Fibroblast of skin of right biceps (primary cell): ENCODE measurements around the gene EFHD2.
A peak's percentile ranks its signal among the peaks of the same experiment; 100 is the strongest.
"Not testable (repeated sequence)": the region's sequence is repeated elsewhere in the genome, so short reads cannot be mapped to it uniquely, and the experiment has no call there.

Experiments
- DNase-seq: peaks from one replicate; pipeline ENCODE4 v3.0.0-alpha.2; 2013

Gene EFHD2, protein sequence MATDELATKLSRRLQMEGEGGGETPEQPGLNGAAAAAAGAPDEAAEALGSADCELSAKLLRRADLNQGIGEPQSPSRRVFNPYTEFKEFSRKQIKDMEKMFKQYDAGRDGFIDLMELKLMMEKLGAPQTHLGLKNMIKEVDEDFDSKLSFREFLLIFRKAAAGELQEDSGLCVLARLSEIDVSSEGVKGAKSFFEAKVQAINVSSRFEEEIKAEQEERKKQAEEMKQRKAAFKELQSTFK

DNA sequence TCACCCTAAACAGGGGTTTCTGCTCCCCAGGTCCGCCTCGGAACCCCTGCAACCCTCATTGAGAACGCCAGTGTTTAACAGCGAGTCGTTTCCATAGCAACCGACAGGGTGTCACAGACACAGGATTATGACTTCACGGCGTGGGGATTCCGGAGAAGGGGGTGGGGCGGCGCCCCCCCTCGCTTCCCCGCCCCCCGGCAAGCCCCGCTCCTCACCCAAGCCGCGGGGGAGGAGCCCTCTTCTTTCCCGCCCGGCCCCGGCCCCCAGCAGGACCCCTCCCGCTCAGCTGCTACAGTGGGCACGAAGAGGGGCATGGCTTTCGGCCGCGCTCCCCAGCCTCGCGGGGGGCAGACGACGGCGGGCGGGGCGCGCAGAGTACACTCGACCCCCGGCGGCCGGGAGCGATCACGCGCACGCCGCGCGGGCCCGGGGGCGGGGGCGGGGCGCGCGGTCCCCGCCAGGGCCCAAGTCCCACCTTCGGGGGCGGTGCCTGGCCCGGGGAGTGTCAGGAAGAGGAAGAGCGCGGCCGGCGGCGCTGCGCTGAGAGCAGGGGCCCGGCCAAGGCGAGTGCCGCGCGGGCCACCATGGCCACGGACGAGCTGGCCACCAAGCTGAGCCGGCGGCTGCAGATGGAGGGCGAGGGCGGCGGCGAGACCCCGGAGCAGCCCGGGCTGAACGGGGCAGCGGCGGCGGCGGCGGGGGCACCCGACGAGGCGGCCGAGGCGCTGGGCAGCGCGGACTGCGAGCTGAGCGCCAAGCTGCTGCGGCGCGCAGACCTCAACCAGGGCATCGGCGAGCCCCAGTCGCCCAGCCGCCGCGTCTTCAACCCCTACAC lies at the start of gene EFHD2:
Gene EFHD2, plus strand, starts transcription at position 501 of the 835 bp plus-strand sequence. Its CDS starts 84 bp downstream, at position 585.
- peak; percentile 77 for DNase-seq

DNA sequence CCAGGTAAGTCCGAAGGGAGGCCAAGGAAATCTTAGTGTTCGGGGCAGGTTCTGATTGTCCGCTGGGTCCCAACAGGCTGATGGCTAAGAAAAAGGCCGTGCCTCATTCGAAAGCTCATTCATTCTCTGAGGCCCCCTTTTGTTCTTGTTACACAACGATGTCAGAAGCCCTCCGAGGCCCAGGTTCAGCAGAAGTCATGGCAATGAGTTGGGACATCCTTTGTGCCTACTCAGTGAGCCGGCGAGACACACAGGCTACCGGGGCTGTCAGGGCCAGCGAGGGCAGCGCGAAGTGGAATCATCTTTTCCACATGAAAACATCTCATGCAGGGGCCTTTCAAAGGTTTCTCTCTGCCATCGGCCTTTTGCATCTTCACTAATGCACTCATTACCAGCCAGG lies 49.0 kb upstream of the EFHD2 start:
- no peak for DNase-seq

DNA sequence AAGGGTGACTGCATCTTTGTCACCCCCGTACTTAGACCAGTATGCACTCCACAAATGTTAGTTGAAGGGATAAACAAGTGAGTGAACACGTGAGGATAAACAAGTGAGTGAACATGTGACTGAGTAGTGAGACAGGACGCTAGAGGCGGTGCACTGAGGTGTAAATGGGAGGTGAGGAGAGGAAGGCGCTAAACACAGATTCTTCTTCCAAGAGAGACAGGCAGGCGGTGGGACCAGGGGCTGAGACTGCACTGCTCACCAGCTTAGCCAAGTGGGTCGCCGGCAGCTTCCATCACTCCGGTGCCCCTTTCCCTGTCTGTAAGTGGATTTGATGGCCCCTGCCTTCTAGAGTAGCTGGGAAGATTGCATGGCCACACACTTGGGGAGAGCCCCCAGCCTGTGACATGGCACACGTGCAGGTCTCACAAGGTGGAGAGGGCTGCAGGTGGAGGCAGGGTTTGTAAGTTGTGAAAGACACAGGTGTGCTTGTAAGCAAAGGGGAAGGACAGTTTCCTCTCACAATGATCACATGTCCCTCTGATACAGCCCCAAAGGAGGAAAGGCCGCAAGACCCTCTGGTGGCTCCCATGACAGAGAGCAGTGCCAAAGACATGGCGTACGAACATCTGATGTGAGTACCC lies 47.5 kb upstream of the EFHD2 start:
- DNase-seq, result no peak

DNA sequence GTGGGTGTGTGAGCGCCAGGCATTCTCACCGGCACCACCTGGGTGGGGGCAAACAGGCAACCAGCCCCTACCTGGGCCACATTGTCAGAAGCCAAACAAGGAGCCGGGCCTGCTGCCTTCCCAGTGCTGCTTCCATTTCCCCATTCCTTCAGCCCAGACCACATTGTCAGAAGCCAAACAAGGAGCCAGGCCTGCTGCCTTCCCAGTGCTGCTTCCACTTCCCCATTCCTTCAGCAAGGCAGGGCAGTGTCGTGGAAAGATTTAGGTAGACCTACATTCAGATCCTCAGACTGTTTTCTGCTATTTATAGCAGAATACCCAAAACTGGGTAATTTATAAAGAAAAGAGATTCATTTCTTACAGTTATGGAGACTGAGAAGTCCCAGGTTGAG lies 47.0 kb upstream of the EFHD2 start:
- no peak for DNase-seq

DNA sequence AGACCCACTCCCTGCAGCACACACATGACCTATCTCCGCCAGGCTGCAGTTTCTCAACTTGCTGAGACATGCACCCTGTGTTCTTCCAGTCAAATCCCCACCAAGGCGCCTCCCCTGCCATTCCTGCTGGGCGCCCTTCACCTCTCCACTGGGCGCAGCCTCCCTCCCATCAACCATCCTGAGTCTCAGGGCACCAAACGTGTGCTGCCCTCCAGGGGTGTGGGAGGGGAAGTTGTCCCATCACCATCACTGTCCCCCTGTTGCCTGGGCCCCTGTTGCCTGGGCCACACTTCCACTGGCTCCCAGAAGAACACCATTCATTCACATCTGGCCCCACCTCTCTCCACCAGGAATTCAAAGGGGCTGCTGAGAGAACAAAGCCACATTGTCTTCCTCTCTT lies 44.9 kb upstream of the EFHD2 start:
- DNase-seq, result no peak

DNA sequence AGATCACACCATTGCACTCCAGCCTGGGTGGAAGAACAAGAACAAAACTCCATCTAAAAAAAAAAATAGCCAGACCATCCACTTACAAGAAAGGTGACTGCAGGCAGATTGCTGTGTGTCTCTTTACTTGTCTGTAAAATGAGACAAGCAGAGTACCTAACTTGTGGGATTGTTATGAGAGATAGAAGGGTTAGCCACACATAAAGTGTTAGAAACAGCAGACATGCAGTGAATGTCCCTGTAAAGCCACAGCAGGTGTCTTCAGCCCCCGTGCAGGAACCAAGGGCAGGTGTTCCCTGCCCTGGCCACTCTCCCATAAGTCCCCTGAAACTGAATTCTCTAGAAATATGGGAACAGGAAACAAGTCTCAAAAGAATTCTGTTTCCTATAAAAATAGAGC lies 40.8 kb upstream of the EFHD2 start:
- no peak for DNase-seq

DNA sequence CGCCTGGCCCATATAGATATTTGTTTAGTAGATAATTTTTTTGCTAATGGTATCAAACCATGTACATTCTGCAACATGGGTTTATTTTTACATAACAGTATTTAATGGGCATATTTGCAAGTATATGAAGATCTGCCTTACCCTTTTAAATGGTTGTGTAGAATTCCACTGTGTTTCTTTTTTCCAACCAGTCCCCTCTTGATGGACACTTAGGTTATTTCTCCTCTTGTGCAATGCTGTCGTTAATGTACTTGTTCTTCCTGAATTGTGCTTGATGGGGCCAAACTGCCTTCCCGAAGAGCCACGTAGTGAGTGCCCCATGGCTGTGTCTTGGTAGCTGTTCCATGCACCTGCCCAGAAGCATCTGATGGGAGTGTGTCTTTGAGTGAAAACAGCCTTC lies 39.4 kb upstream of the EFHD2 start:
- no peak for DNase-seq

DNA sequence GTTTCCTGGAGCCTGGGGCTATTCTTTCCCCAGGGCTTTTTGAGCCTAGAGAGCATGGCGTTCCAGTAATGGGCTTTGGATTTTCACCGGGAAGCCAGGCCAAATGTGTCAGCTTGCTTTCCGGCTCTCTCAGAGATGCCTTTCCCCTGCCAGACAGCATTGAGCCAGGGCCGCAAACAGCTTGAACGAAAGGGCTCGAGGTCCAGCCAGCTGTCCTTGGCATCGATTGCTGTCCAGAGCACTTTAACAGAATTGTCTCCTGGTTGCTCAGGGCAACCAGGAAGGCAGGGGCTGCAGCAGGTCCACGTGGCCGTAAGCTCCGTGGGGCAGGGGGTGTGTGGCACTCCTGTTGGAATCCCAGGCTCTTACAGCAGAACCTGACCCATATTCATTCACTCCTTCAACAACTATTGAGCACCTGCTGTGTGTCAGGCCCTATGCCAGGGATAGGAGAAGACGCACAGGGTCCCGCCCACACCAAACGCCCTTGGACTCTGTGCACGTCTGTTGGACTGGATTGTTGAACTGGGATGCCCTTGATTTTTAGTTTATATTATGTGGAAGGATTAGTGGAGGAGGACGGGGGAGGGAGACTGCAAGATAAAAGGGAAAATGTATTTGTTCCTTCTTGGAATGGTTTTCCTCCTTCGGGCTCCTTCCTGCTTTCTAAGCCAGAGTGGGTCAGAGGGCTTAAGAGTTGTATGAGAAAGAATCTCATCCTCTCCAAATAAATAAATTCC lies 38.7 kb upstream of the EFHD2 start:
- no peak for DNase-seq

DNA sequence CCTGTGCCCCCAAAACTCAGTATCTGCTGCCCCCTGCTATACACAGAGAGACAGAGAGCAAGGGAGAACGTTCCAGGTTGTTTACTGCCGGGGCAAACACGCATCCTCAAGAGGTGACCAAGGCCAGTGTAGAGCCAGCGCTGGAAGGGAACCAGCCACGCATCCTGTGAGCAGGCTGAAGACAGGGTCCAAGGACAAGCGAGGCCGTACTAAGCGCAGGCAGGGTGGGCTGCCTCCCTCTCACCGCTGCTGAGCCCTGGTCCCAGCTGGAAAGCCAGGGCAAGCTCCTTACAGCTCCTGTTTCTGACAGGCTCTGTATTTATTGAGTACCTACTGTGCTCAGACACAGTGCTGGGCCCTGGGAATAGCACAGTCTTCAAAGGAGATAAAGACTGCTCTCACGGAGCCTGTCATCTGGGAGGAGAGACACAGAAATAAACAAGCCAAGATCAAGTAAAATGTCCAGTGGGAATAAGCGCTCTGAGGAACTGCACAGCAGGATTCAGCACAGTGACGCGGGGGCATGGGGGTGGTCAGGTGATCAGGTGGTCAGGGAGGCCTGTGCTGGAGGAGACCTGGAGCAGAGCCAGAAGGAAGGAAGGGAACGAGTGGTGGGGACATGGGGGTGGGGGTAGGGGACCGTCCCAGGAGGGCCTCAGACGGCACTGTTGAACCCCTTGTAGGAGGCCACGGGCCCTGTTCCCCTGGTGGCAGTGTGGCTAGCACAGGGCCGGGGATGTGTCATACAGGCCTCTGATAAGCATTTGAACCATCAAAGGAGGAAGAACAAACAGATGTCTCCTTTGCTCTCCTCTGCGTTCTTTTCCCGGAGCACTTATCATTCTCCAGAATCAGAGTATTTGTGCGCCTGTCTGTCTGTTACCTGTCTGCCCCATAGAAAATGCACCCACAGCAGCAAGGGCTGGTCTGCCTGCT lies 37.8 kb upstream of the EFHD2 start:
- DNase-seq, result no peak

DNA sequence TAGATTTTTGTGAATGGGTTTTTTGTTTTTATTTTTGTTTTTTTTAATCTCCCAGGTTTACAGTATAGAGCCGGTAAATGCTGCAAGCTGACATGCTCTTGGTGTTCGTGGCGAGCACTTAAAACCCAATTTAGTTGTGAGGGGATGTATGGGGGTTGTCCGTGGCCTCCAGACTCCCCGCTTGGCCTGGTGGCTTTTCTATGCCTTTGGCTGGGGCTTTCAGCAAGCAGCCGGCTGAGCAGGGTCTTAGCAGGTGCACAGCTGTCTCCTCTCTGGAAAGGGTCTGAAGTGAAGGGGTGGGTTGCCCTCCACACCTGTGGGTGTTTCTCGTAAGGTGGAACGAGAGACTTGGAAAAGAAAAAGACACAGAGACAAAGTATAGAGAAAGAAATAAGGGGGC lies 31.0 kb upstream of the EFHD2 start:
- DNase-seq, result no peak

DNA sequence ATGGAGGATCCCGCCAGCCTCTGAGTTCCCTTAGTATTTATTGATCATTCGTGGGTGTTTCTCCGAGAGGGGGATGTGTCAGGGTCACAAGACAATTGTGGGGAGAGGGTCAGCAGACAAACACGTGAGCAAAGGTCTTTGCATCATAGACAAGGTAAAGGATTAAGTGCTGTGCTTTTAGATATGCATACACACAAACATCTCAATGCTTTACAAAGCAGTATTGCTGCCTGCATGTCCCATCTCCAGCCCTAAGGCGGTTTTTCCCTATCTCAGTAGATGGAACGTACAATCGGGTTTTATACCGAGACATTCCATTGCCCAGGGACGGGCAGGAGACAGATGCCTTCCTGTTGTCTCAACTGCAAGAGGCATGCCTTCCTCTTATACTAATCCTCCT lies 30.5 kb upstream of the EFHD2 start:
- DNase-seq, result not testable (repeated sequence)

DNA sequence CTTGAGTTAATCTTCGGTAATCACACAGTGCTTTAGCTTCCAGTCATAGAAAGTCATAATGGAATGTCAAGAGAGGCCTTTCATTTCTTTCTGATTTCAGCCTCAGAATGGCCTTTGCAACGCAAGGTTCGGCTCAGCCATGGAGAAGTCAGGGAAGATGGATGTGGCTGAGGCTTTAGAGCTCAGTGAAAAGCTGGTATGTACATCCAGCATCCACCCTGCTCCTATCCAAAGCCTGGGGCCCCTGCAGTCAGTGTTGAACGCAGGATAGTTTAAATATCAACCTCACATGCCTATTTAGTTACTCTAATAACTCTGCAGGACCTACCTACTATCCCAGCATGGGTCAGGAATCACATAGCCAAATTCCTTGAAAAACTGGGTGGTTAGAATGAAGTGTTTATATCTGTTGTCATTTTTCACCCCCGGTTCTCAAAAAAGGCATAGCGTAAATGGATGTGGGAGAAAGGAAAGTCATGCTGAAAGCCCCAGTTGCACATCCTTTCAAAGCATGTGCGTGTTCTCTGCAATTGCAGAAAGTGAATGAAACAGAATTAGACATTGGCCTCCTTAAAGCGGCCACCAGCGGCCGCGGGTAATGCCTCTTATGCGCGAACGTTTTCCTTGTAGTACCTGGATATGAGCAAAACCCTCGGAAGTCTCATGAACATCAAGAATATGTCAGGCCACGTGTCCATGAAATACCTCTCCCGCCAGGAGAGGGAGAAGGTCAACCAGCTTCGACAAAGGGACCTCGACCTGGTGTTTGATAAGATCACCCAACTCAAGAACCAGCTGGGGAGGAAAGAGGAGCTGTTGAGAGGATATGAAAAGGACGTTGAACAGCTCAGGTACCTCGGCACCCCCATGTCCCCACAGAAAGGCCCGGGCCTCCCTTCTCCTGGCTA lies 28.8 kb upstream of the EFHD2 start:
- no peak for DNase-seq

DNA sequence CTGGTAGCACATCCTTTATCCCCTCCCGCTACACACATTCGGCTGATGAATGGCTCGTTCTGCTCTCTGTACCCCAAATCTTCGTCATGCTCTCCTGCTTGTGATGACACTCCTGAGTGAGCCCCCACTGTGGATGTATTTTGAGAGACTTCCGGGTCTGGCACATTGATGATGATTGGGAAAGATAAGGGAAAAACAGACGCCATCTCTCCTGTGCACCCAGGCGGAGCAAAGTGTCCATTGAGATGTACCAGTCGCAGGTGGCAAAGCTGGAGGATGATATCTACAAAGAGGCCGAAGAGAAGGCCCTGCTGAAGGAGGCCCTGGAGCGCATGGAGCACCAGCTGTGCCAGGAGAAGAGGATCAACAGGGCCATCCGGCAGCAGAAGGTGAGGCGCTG lies 27.9 kb upstream of the EFHD2 start:
- no peak for DNase-seq

DNA sequence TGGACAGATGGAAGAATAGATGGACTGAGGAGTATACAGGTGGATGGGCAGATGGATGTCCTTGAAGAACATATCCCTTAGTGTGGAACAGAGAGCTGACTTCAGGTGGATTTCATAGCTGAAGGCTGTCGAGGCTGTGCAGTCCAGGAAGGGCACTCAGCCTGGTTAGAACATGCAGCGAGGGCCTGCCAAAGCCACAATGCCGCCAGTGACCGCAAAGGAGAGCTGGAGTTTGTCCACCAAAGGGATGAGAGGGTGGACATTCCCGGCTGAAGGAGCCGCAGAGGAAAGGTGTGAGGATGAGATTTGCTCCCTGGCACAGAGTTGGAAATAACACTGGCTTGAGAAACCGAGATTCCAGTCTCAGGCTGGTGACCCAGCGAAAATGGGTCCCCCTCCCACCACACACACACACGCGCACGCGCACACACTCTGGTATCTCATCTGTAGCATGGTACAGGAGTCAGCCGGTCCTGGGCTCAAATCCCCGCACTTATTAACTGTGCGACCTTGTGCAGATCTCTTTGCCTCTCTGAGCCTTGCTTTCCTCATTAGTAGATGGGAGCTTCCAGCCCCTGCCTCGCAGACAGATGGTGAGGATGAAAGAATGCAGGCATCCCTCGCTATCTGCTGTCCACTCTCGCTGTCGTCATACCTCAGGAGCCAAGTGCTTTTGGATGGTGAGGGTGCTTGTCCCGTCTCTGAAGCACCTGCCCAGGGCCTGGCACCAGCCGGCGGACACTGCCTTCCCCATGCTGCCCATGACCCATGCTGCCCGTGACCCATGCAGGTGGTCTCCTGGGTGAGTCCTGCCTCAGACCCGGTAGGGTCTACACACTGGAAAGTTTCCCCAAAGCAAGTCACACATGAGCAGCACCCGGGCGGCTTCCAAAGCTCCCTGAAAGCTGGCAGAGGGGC lies 26.8 kb upstream of the EFHD2 start:
- DNase-seq, result no peak

DNA sequence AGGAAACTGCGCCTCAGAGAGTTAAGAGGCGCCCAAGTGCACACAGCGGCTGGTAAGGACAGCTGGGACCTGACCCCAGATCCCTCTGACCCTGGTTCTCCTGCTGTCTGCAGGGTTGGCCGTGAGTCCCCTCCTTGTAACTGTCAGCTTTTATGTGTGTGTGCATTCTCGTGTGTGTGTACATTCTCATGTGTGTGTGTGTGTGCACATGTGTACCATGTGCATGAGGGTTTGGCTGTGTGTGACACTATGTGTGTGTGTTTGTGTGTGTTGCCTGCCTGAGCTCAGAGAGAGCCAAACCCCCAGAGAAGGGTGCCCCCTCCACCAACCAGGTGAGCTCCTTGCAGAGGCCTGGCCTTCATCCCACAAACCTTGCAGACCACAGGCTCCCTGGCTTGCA lies 25.9 kb upstream of the EFHD2 start:
- DNase-seq, result no peak

DNA sequence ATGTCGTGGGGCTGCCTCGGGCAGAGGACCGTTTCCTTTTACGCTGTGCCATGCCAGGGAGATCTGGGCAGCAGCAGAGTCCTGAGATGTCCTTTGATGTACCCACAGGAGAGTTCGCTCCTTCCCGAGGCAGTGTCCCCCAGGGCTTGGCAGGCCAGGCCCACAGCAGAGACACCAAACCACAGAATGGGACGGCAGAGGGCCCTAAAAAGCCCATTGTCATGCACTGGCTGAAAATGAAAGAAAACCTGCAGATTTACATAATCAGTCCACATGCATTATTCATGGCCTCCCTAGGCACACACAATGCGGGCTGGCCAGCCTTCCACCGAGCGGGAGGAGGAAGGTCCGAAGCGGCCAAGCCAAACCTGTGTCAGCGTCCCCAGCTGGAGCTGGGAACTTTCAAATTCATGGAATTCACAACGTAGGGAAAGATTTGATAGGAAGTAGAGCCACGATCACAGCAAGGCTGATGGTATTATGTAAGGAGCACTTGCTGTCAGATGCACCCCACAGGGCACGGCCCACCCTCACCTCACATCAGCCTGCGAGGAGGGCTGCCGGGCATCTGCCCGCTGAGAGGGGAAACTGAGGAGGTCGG lies 25.3 kb upstream of the EFHD2 start:
- no peak for DNase-seq

DNA sequence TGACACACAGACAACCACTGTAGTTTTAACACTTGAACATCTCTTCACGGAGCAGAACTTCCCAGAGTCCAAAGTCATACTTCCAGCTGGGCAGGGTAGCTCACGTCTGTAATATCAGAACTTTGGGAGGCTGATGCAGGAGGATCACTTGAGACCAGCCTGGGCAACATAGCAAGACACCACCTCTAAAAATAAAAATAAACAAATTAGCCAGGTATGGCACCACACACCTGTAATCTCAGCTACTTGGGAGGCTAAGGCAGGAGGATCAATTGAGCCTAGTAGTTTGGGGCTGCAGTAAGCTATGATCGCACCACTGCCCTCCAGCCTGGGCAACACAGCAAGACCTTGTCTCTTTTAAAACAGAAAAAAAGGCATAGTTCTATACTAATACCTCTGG lies 24.3 kb upstream of the EFHD2 start:
- DNase-seq, result no peak

DNA sequence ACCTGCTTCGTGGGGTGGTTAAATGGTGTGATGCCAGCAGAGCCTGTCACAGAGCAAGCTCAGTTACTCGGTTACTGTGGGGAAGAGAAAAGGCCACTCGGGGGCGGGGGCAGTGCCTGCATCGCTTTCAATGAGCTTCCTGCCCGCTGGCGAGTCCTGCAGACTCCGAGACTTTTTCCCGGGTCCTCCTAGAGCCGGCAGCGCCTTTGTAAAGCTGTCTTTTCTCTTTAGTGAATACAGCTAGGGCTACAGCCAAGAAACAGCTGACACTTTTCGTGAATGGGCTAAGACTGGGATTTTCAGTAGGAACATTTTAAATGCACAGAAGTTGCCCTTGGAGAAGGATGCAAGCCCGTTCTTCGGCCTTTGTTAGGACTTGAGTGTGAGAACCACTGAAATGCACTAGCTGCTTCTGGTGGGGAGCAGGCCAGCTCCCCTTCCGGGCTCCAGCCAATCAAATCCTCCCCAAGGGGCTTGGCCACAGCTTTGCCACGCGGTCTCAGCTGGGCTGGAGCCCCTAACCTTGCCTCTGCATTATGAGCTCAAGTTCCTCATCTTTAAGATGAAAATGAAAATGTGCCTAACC lies 23.4 kb upstream of the EFHD2 start:
- no peak for DNase-seq

DNA sequence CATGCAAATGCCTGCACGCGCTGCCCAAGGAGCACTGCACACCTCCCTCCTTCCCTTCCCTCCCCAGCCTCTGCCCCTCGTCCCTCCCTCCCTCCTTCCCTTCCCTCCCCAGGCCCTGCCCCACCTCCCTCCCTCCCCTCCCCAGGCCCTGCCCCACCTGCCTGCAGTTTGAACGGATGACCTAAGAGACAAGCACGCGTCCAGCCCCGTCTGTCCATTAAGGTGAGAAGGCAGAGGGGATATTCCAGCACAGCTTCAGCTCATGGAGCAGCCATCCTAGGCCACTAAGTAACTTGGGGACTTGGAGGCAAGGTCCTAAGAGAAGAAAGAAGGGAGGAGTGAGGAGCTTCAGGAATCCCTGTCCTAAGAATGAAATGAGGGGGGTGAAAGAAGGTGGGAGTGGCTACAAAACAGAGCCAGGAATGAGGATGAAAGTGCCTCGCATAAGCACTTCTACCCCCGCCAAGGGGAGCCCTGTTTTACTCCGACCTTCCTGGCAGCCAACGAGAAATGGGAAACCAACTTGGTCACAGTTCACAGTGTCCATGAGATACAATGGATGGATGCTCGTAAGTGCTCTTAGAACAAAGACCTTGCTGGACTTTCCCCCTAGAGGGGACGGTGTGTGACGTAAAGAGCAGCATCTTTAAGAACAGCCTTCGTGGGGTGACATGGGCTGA lies 21.3 kb upstream of the EFHD2 start:
- DNase-seq, result no peak
